GM19372 (cell line): ENCODE data around the gene MIS12.

Experiments used
- ATAC-seq: cut with Tn5 transposase; IDR thresholded peaks from one replicate; pipeline ENCODE4 v1.9.1; 2021; ENCODE audit warnings: mild to moderate bottlenecking, low read depth, moderate library complexity; ENCODE audit not compliant: unreplicated experiment

MIS12 gene

GRCh38 chr17:5486206-5487124, at the start of gene MIS12:
TSS of gene MIS12 (plus strand) at chr17:5486566. CDS start at chr17:5488863, 2,297 bp downstream.
- ATAC-seq: peak; percentile 85

GRCh38 chr17:5437721-5438317, 48.5 kb upstream of the MIS12 start:
- no peak for ATAC-seq

- peak; percentile 81 for ATAC-seq
Observed at GRCh38 chr17:5438716-5439445, 47.5 kb upstream of the MIS12 start, which contains the start of gene C1QBP. TSS of gene C1QBP (minus strand) at chr17:5439155. CDS start at chr17:5439073, 82 bp downstream.

- ATAC-seq: no peak
Observed at GRCh38 chr17:5439446-5439764, 47.0 kb upstream of the MIS12 start.

- no peak for ATAC-seq
Observed at GRCh38 chr17:5443728-5444127, 42.6 kb upstream of the MIS12 start.

GRCh38 chr17:5444209-5444608, 42.2 kb upstream of the MIS12 start:
- no peak for ATAC-seq

GRCh38 chr17:5446786-5447185, 39.6 kb upstream of the MIS12 start:
- ATAC-seq: no peak

GRCh38 chr17:5464717-5465507, 21.5 kb upstream of the MIS12 start:
- no peak for ATAC-seq

GRCh38 chr17:5466295-5466694, 20.1 kb upstream of the MIS12 start:
- no peak for ATAC-seq

GRCh38 chr17:5467416-5467815, 18.9 kb upstream of the MIS12 start:
- no peak for ATAC-seq

- ATAC-seq: no peak
Observed at GRCh38 chr17:5468075-5468473, 18.3 kb upstream of the MIS12 start.

- no peak for ATAC-seq
Observed at GRCh38 chr17:5472511-5472910, 13.9 kb upstream of the MIS12 start.

- no peak for ATAC-seq
Observed at GRCh38 chr17:5473906-5474305, 12.5 kb upstream of the MIS12 start.

GRCh38 chr17:5478992-5479391, 7.4 kb upstream of the MIS12 start:
- no peak for ATAC-seq

- ATAC-seq: no peak
Observed at GRCh38 chr17:5480962-5481361, 5.4 kb upstream of the MIS12 start.

GRCh38 chr17:5481451-5481850, 4.9 kb upstream of the MIS12 start:
- no peak for ATAC-seq

GRCh38 chr17:5485270-5486205, 828 bp upstream of the MIS12 start, which contains the start of gene DERL2:
TSS of gene DERL2 (minus strand) at chr17:5486178. CDS start at chr17:5486161, 17 bp downstream.
- ATAC-seq: no peak

GRCh38 chr17:5488752-5489151, 2.4 kb downstream of the MIS12 start:
- ATAC-seq: no peak

- ATAC-seq: no peak
Observed at GRCh38 chr17:5492970-5493369, 6.6 kb downstream of the MIS12 start.
